Panc1 (cell line): ENCODE measurements around the gene HOATZ. TPM values are rescaled to one million over a fixed set of nuclear protein-coding genes. Genes with fewer than 3 reads are reported as not detected.
A peak's percentile ranks its signal among the peaks of the same experiment; 100 is the strongest.

Experiments used
- ATAC-seq: fragments of 200-7000 bp; cut with Tn5 transposase; 2 replicates; pipeline ENCODE4 v1.9.1; 2020; ENCODE audit warnings: mild to moderate bottlenecking, moderate library complexity
- BruUV-seq: library from RNA; stranded (reverse); fragments of 400-500 nt; replicated peaks from 2 replicates; lab custom pipeline; 2021; lab: Mats Ljungman, UMichigan
- CTCF ChIA-PET: fragments of 300-600 bp; sonication (Branson Sonifier 250); formaldehyde crosslinking; loops from one replicate; lab custom pipeline; 2022; ENCODE audit warnings: antibody characterized with exemption; lab: Charles Lee
- POLR2A ChIA-PET: fragments of 300-600 bp; sonication (Branson Sonifier 250); formaldehyde crosslinking; loops from one replicate; lab custom pipeline; 2022; ENCODE audit warnings: antibody characterized with exemption; lab: Charles Lee
- DNase-seq: peaks from one replicate; pipeline ENCODE4 v3.0.0-alpha.2; 2010; ENCODE audit warnings: low read depth, low spot score
- H3K27ac ChIP-seq: 2 replicates; pipeline ENCODE4 v1.5.1; 2011; ENCODE audit warnings: mild to moderate bottlenecking, low read length, inconsistent platforms
- H3K27me3 ChIP-seq: fragments of 200-500 bp; sonication (Bioruptor generic); 2 replicates; pipeline ENCODE4 v1.6.0; 2014; ENCODE audit warnings: low read length, inconsistent platforms; ENCODE audit not compliant: control insufficient read depth, insufficient read depth
- H3K36me3 ChIP-seq: fragments of 200-500 bp; sonication (Bioruptor generic); 2 replicates; pipeline ENCODE4 v1.5.1; 2014; ENCODE audit warnings: inconsistent platforms, mild to moderate bottlenecking, low read length, moderate library complexity; ENCODE audit not compliant: control insufficient read depth, insufficient read depth
- H3K4me1 ChIP-seq: 2 replicates; pipeline ENCODE4 v1.5.1; 2011; ENCODE audit warnings: inconsistent platforms, mild to moderate bottlenecking, low read length, moderate library complexity; ENCODE audit not compliant: control insufficient read depth, insufficient read depth
- H3K4me3 ChIP-seq, 2 experiments: 2 replicates each; pipeline ENCODE4 v1.5.1; 2011 to 2012; ENCODE audit warnings: low read depth in 2 of 2, low read length in 2 of 2, mild to moderate bottlenecking in 2 of 2, inconsistent platforms in 1 of 2, moderate library complexity in 1 of 2
- H3K9me3 ChIP-seq: fragments of 200-500 bp; sonication (Bioruptor generic); 2 replicates; pipeline ENCODE4 v1.5.1; 2014; ENCODE audit warnings: low read depth, mild to moderate bottlenecking, inconsistent platforms, low read length, moderate library complexity; ENCODE audit not compliant: control insufficient read depth, insufficient read depth
- CTCF ChIP-seq: fragments of 450-650 bp; IDR thresholded peaks from 2 replicates; pipeline ENCODE4 v1.5.1; 2017; ENCODE audit warnings: mild to moderate bottlenecking
- SIN3A ChIP-seq: IDR thresholded peaks from 2 replicates; pipeline ENCODE4 v1.6.1; 2012; ENCODE audit warnings: low read depth, mild to moderate bottlenecking, low read length, moderate library complexity, borderline replicate concordance; ENCODE audit not compliant: insufficient read depth
- TCF7L2 ChIP-seq: IDR thresholded peaks from 2 replicates; pipeline ENCODE4 v1.6.1; 2011; ENCODE audit warnings: mild to moderate bottlenecking, low read depth, low read length, inconsistent platforms
- in situ Hi-C: cut with HindIII; loops from 2 replicates; pipeline ENCODE4 v1.10.0; 2016; ENCODE audit warnings: low sequenced_read_pairs, low pct_unique_long_range_greater_than_20kb
- intact Hi-C: fragments of 100-400 bp; cut with micrococcal nuclease; formaldehyde crosslinking; loops from one replicate; pipeline ENCODE4 v1.10.0; 2022; ENCODE audit not compliant: unreplicated experiment
- microRNA-seq: library from miRNA; unstranded; fragments of <30 nt; microRNA quantifications from one replicate; pipeline ENCODE4 v1.1.0, GENCODE V29; 2020; ENCODE audit not compliant: unreplicated experiment
- total RNA-seq: library from RNA; stranded (reverse); gene quantifications from one replicate; pipeline ENCODE4 v1.2.1, GENCODE V29; 2021; ENCODE audit not compliant: unreplicated experiment
- TF ChIP-seq, protein P1 (sequence below), 2 experiments: IDR thresholded peaks; 2 replicates each; pipeline ENCODE4 v1.6.1; 2011 to 2012; ENCODE audit warnings: low read depth in 2 of 2, control low read depth in 1 of 2, low read length in 1 of 2, mild to moderate bottlenecking in 1 of 2, moderate library complexity in 1 of 2; ENCODE audit not compliant: insufficient read depth in 1 of 2

The HOATZ gene
- total RNA-seq, 1 experiment from 2014 or later, result not detected

- in situ Hi-C loops, result no loop called here
These were observed 71.8 kb downstream of the HOATZ start for GRCh38 chr11:111586388-111586831.

More at GRCh38 chr11:111586388-111586831, 71.8 kb downstream of the HOATZ start:
- ATAC-seq, result peak; percentile 87
- ChIA-PET POLR2A (interaction anchor here (0.6 kb wide), 1 partner anchor 454 kb away, joined by 5 read pairs; no protein-coding TSS in a partner anchor), CTCF (interaction anchor here (1.0 to 1.4 kb wide), 2 partner anchors 191 to 255 kb away, joined by 3 read pairs; no protein-coding TSS in a partner anchor)
- H3K9me3 ChIP-seq, result no peaks in the 10 kb centered on the region
- H3K36me3 ChIP-seq, result no peaks in the 10 kb centered on the region
- H3K27me3 ChIP-seq, result no peaks in the 10 kb centered on the region
- BruUV-seq, result no TSS peak
- intact Hi-C loops, result loop anchor here (1.0 to 5.0 kb wide), 2 partner anchors 191 to 255 kb away; no protein-coding TSS in a partner anchor
- H3K4me1 ChIP-seq, result no peaks in the 10 kb centered on the region
- H3K27ac ChIP-seq, result no peak overlapping the region
- DNase-seq, result peak; percentile 42
- H3K4me3 ChIP-seq, result no peak overlapping the region
- TF ChIP-seq, protein P1, sequence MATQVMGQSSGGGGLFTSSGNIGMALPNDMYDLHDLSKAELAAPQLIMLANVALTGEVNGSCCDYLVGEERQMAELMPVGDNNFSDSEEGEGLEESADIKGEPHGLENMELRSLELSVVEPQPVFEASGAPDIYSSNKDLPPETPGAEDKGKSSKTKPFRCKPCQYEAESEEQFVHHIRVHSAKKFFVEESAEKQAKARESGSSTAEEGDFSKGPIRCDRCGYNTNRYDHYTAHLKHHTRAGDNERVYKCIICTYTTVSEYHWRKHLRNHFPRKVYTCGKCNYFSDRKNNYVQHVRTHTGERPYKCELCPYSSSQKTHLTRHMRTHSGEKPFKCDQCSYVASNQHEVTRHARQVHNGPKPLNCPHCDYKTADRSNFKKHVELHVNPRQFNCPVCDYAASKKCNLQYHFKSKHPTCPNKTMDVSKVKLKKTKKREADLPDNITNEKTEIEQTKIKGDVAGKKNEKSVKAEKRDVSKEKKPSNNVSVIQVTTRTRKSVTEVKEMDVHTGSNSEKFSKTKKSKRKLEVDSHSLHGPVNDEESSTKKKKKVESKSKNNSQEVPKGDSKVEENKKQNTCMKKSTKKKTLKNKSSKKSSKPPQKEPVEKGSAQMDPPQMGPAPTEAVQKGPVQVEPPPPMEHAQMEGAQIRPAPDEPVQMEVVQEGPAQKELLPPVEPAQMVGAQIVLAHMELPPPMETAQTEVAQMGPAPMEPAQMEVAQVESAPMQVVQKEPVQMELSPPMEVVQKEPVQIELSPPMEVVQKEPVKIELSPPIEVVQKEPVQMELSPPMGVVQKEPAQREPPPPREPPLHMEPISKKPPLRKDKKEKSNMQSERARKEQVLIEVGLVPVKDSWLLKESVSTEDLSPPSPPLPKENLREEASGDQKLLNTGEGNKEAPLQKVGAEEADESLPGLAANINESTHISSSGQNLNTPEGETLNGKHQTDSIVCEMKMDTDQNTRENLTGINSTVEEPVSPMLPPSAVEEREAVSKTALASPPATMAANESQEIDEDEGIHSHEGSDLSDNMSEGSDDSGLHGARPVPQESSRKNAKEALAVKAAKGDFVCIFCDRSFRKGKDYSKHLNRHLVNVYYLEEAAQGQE (IDR thresholded peaks at IDR 0.05; ENCODE audit: insufficient read depth in 1 of 2, low read depth in 2 of 2, low read length in 1 of 2), result no peak
- peak; percentile 77; the same call in 1 of the 2 replicates for TF ChIP-seq CTCF
- TF ChIP-seq SIN3A, result no peak
- no peak for TF ChIP-seq TCF7L2

Small RNA genes lying within 50 kb of the gene (microRNA-seq; reads per million reads assigned to microRNA genes)
- 8.9 reads per million, percentile 27 among the genes with 10 or more reads in this experiment for gene MIR34B
- 167 reads per million, percentile 61 among the genes with 10 or more reads in this experiment for gene MIR34C

Other genes starting within 250 kb of the HOATZ start
- gene POU2AF3, start 216.2 kb upstream of the HOATZ start, total RNA-seq, result 0.64 TPM
- 0.18 TPM for gene POU2AF1, start 135.5 kb upstream of the HOATZ start, total RNA-seq
- gene BTG4, start 2.4 kb upstream of the HOATZ start, total RNA-seq, result not detected
- 3.6 TPM for gene LAYN, start 25.9 kb downstream of the HOATZ start, total RNA-seq
- 17.0 TPM for gene SIK2, start 87.7 kb downstream of the HOATZ start, total RNA-seq